GM23338 (cell line): ENCODE results near the gene IL21R. TPM values are rescaled to one million over a fixed set of nuclear protein-coding genes. Genes with fewer than 3 reads are reported as not detected.

Experiments used
- ATAC-seq: fragments of 200-7000 bp; cut with Tn5 transposase; 3 replicates; pipeline ENCODE4 v1.9.1; 2020
- DNase-seq: peaks from one replicate; pipeline ENCODE4 v3.0.0-alpha.2; 2015; ENCODE audit warnings: low spot score
- H2AFZ ChIP-seq: fragments of 200-600 bp; sonication (generic); 2 replicates; pipeline ENCODE4 v1.8.0; 2016; ENCODE audit warnings: antibody characterized with exemption, mild to moderate bottlenecking, moderate library complexity
- H3F3A ChIP-seq: fragments of 200-600 bp; sonication (generic); replicated peaks from 2 replicates; pipeline ENCODE4 v1.8.0; 2017; ENCODE audit warnings: antibody characterized with exemption, mixed run types, low read depth
- H3K27ac ChIP-seq: fragments of 200-600 bp; sonication (generic); 2 replicates; pipeline ENCODE4 v1.6.1; 2016; ENCODE audit warnings: low read depth
- H3K27me3 ChIP-seq: fragments of 200-600 bp; sonication (generic); 2 replicates; pipeline ENCODE4 v1.8.0; 2016; ENCODE audit warnings: mild to moderate bottlenecking, mixed run types, moderate library complexity; ENCODE audit not compliant: insufficient read depth
- H3K36me3 ChIP-seq: fragments of 200-600 bp; sonication (generic); 2 replicates; pipeline ENCODE4 v1.8.0; 2016; ENCODE audit warnings: mild to moderate bottlenecking; ENCODE audit not compliant: insufficient read depth
- H3K4me1 ChIP-seq: fragments of 200-600 bp; sonication (generic); 2 replicates; pipeline ENCODE4 v1.8.0; 2016; ENCODE audit warnings: mild to moderate bottlenecking, moderate library complexity; ENCODE audit not compliant: insufficient read depth
- H3K4me2 ChIP-seq: fragments of 200-600 bp; sonication (generic); 2 replicates; pipeline ENCODE4 v1.7.1; 2017; ENCODE audit warnings: mixed run types
- H3K4me3 ChIP-seq: fragments of 200-600 bp; sonication (generic); 2 replicates; pipeline ENCODE4 v1.6.1; 2016; ENCODE audit warnings: mixed run types
- H3K79me2 ChIP-seq: fragments of 200-600 bp; sonication (generic); replicated peaks from 2 replicates; pipeline ENCODE4 v1.8.0; 2017; ENCODE audit warnings: mild to moderate bottlenecking; ENCODE audit not compliant: insufficient read depth
- H3K9me2 ChIP-seq: fragments of 200-600 bp; sonication (generic); 2 replicates; pipeline ENCODE4 v1.8.0; 2017; ENCODE audit not compliant: insufficient read depth
- H4K20me1 ChIP-seq: fragments of 200-600 bp; sonication (generic); replicated peaks from 2 replicates; pipeline ENCODE4 v1.8.0; 2017; ENCODE audit warnings: mild to moderate bottlenecking; ENCODE audit not compliant: insufficient read depth
- H3K27ac Mint-ChIP-seq: 2 replicates; pipeline ENCODE4 v1.8.0; 2020; ENCODE audit warnings: inconsistent platforms, mild to moderate bottlenecking, moderate library complexity, mixed read lengths
- H3K27me3 Mint-ChIP-seq: 3 replicates; pipeline ENCODE4 v1.8.0; 2022; ENCODE audit warnings: low read depth, mild to moderate bottlenecking, moderate library complexity, mixed read lengths, inconsistent platforms; ENCODE audit not compliant: insufficient read depth, poor library complexity
- H3K36me3 Mint-ChIP-seq: 3 replicates; pipeline ENCODE4 v1.8.0; 2021; ENCODE audit warnings: low read depth, mild to moderate bottlenecking, inconsistent platforms, moderate library complexity, mixed read lengths
- H3K4me1 Mint-ChIP-seq: 3 replicates; pipeline ENCODE4 v1.8.0; 2020; ENCODE audit warnings: mild to moderate bottlenecking, inconsistent platforms, mixed read lengths
- H3K4me3 Mint-ChIP-seq: 3 replicates; pipeline ENCODE4 v1.8.0; 2021; ENCODE audit warnings: moderate library complexity, mild to moderate bottlenecking, inconsistent platforms, mixed read lengths
- H3K9me3 Mint-ChIP-seq: 3 replicates; pipeline ENCODE4 v1.8.0; 2020; ENCODE audit warnings: moderate library complexity, mild to moderate bottlenecking, inconsistent platforms, mixed read lengths
- ETS1 ChIP-seq: IDR thresholded peaks from 2 replicates; pipeline ENCODE4 v1.6.1; 2016; ENCODE audit warnings: antibody characterized with exemption
- EZH2phosphoT487 ChIP-seq: fragments of 200-600 bp; sonication (generic); IDR thresholded peaks from one replicate; pipeline ENCODE4 v1.8.1; 2018; ENCODE audit warnings: antibody characterized with exemption; ENCODE audit not compliant: unreplicated experiment
- JUNB ChIP-seq: IDR thresholded peaks from one replicate; pipeline ENCODE4 v1.6.1; 2016; ENCODE audit warnings: antibody characterized with exemption; ENCODE audit not compliant: unreplicated experiment
- POLR2AphosphoS5 ChIP-seq: IDR thresholded peaks from 2 replicates; pipeline ENCODE4 v1.6.1; 2016; ENCODE audit warnings: antibody characterized with exemption, low read depth
- STAT1 ChIP-seq: IDR thresholded peaks from one replicate; pipeline ENCODE4 v1.6.1; 2016; ENCODE audit warnings: antibody characterized with exemption; ENCODE audit not compliant: unreplicated experiment
- ZNF462 ChIP-seq: fragments of 250-450 bp; sonication (Bioruptor Pico); IDR thresholded peaks from 2 replicates; pipeline ENCODE4 v1.5.0; 2020; ENCODE audit warnings: mild to moderate bottlenecking, moderate library complexity
- polyA plus RNA-seq: library from polyadenylated mRNA; unstranded; fragments of >200 nt; fragmentation: Nextera tagmentation; extraction: Ambion mirVana; gene quantifications from 2 replicates; pipeline ENCODE4 v1.2.1, GENCODE V29; 2016
- total RNA-seq: library from RNA; depleted of rRNA; stranded (reverse); fragments of >200 nt; shearing (Covaris generic); gene quantifications from 2 replicates; pipeline ENCODE4 v1.2.3, GENCODE V29; 2014

The IL21R gene
- total and polyA plus RNA-seq, 2 experiments from 2014 or later, result 0.42 to 2.6 TPM

DNA sequence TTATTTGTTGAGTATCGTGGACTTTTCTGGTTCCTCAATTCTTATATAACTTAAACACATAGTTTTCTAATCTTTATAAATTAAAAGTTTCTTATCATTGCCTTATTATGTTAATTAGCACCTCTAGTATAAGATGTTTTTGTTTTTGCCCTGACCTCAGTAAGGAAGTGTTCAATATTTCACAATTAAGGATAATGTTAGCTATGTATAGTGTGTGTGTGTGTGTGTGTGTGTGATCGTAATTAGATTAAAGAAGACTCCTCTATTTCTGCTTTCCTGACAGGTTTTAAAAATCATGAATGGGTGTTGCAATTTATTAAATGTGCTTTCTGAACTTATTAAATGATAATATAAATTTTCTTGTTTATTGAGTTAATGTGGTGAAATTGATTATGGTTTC is 12.0 kb downstream of the IL21R start (continued):
- TF ChIP-seq ZNF462, result no peak

- no peaks in the 10 kb centered on the region; the same call in 2 of the 3 replicates for H3K36me3 Mint-ChIP-seq
- ATAC-seq (no peak), DNase-seq (no peak)
- peaks cover 5% of the 10 kb centered on the region; the same call in 1 of the 3 replicates for H3K9me3 Mint-ChIP-seq
- H3K4me1 Mint-ChIP-seq, result peaks cover 6% of the 10 kb centered on the region; the same call in 2 of the 3 replicates
- Histone ChIP-seq H3K4me1 (0 out of 2 replicates have a peak, but pooled peaks cover 6% of the 10 kb centered on the region), H4K20me1 (no peaks in the 10 kb centered on the region), H3K27ac (no peak overlapping the region), H3K36me3 (no peaks in the 10 kb centered on the region), H3K4me3 (no peak overlapping the region), H3K4me2 (no peak overlapping the region), H2AFZ (peak overlapping the region; percentile 28), H3F3A (no peaks in the 10 kb centered on the region), H3K9me2 (no peaks in the 10 kb centered on the region), H3K27me3 (no peaks in the 10 kb centered on the region), H3K79me2 (no peaks in the 10 kb centered on the region)
- H3K27me3 Mint-ChIP-seq, result peaks cover 3% of the 10 kb centered on the region
- TF ChIP-seq POLR2AphosphoS5, result no peak
- no peak for TF ChIP-seq JUNB
- no peak for TF ChIP-seq ETS1
- TF ChIP-seq STAT1, result no peak
- TF ChIP-seq EZH2phosphoT487, result no peak
- no peak overlapping the region for H3K27ac Mint-ChIP-seq
- H3K4me3 Mint-ChIP-seq, result no peak overlapping the region
These were observed 12.9 kb downstream of the IL21R start for GRCh38 chr16:27414788-27415431.
